ENCODE data around the gene VPS13C. TPM values are rescaled to one million over a fixed set of nuclear protein-coding genes. Genes with fewer than 3 reads are reported as not detected.

The VPS13C gene
- total RNA-seq = 10 to 100 TPM; 68.9 to 88.8 TPM

GRCh38 chr15:62060113-62060895 is at the start of gene VPS13C:
Gene VPS13C (minus strand): TSS chr15:62060447. CDS start chr15:62060374, 73 bp downstream.
- CTCF ChIA-PET = interaction anchor here (0.9 to 4.6 kb wide), 20 partner anchors 10 to 226 kb away, joined by 3 to 34 read pairs (median 4); partner anchors contain the start of gene C2CD4B
- peaks cover 10% of the 10 kb centered on the region for H3K36me3 Mint-ChIP-seq
- peak within 1 kb of the TSS; percentile 97 for H3K4me3 Mint-ChIP-seq
- H3K27me3 Mint-ChIP-seq = peaks cover 8% of the 10 kb centered on the region
- H3K27ac Mint-ChIP-seq = peak within 1 kb of the TSS; percentile 94
- peak; percentile 96 for ATAC-seq
- no peaks in the 10 kb centered on the region for H3K9me3 Mint-ChIP-seq (ENCODE audit: low read depth)
- peaks cover 32% of the 10 kb centered on the region for H3K4me1 Mint-ChIP-seq
- peak; percentile 95 for DNase-seq

- no peaks in the 10 kb centered on the region for H3K9me3 Mint-ChIP-seq (ENCODE audit: low read depth)
- peaks cover 20% of the 10 kb centered on the region for H3K27me3 Mint-ChIP-seq
- no peak for DNase-seq
- no peaks in the 10 kb centered on the region for H3K4me1 Mint-ChIP-seq
- H3K4me3 Mint-ChIP-seq = no peak overlapping the region
- H3K27ac Mint-ChIP-seq = no peak overlapping the region
- CTCF ChIA-PET = no interaction called here
- no peaks in the 10 kb centered on the region for H3K36me3 Mint-ChIP-seq
- no peak for ATAC-seq
Observed at GRCh38 chr15:62109437-62109836, 49.2 kb upstream of the VPS13C start.

- H3K4me1 Mint-ChIP-seq = no peaks in the 10 kb centered on the region
- H3K27me3 Mint-ChIP-seq = peaks cover 20% of the 10 kb centered on the region
- CTCF ChIA-PET = no interaction called here
- H3K9me3 Mint-ChIP-seq (ENCODE audit: low read depth) = no peaks in the 10 kb centered on the region
- no peak overlapping the region for H3K4me3 Mint-ChIP-seq
- no peak for ATAC-seq
- H3K27ac Mint-ChIP-seq = no peak overlapping the region
- DNase-seq = no peak
- H3K36me3 Mint-ChIP-seq = no peaks in the 10 kb centered on the region
Observed at GRCh38 chr15:62108411-62108810, 48.2 kb upstream of the VPS13C start.

- Mint-ChIP-seq H3K4me3 (no peak overlapping the region), H3K27me3 (peaks cover 20% of the 10 kb centered on the region), H3K27ac (no peak overlapping the region), H3K4me1 (no peaks in the 10 kb centered on the region), H3K9me3 (ENCODE audit: low read depth) (no peaks in the 10 kb centered on the region), H3K36me3 (no peaks in the 10 kb centered on the region)
- DNase-seq (no peak), ATAC-seq (no peak)
- CTCF ChIA-PET = no interaction called here
Observed at GRCh38 chr15:62107571-62108121, 47.4 kb upstream of the VPS13C start.

GRCh38 chr15:62106096-62106495 is 45.8 kb upstream of the VPS13C start:
- Mint-ChIP-seq H3K4me1 (no peaks in the 10 kb centered on the region), H3K36me3 (no peaks in the 10 kb centered on the region), H3K27ac (no peak overlapping the region), H3K9me3 (ENCODE audit: low read depth) (no peaks in the 10 kb centered on the region), H3K4me3 (no peak overlapping the region), H3K27me3 (peaks cover 16% of the 10 kb centered on the region)
- ATAC-seq = no peak
- CTCF ChIA-PET = no interaction called here
- no peak for DNase-seq

- Mint-ChIP-seq H3K27me3 (peaks cover 16% of the 10 kb centered on the region), H3K4me1 (no peaks in the 10 kb centered on the region), H3K4me3 (no peak overlapping the region), H3K9me3 (ENCODE audit: low read depth) (no peaks in the 10 kb centered on the region), H3K27ac (no peak overlapping the region), H3K36me3 (no peaks in the 10 kb centered on the region)
- DNase-seq = no peak
- CTCF ChIA-PET = no interaction called here
- no peak for ATAC-seq
Observed at GRCh38 chr15:62105266-62105665, 45.0 kb upstream of the VPS13C start.

- no peaks in the 10 kb centered on the region for H3K9me3 Mint-ChIP-seq (ENCODE audit: low read depth)
- H3K27ac Mint-ChIP-seq = no peak overlapping the region
- H3K36me3 Mint-ChIP-seq = no peaks in the 10 kb centered on the region
- no peak overlapping the region for H3K4me3 Mint-ChIP-seq
- H3K27me3 Mint-ChIP-seq = peaks cover 16% of the 10 kb centered on the region
- DNase-seq (no peak), ATAC-seq (no peak)
- H3K4me1 Mint-ChIP-seq = no peaks in the 10 kb centered on the region
- CTCF ChIA-PET = no interaction called here
Observed at GRCh38 chr15:62104846-62105245, 44.6 kb upstream of the VPS13C start.

- ATAC-seq = no peak
- Mint-ChIP-seq H3K27ac (no peak overlapping the region), H3K4me1 (no peaks in the 10 kb centered on the region), H3K27me3 (peaks cover 16% of the 10 kb centered on the region), H3K36me3 (no peaks in the 10 kb centered on the region), H3K9me3 (ENCODE audit: low read depth) (no peaks in the 10 kb centered on the region), H3K4me3 (no peak overlapping the region)
- DNase-seq = no peak
- CTCF ChIA-PET = no interaction called here
Observed at GRCh38 chr15:62104401-62104800, 44.2 kb upstream of the VPS13C start.

GRCh38 chr15:62103431-62103830 is 43.2 kb upstream of the VPS13C start:
- Mint-ChIP-seq H3K27me3 (peaks cover 14% of the 10 kb centered on the region), H3K36me3 (no peaks in the 10 kb centered on the region), H3K4me3 (no peak overlapping the region), H3K4me1 (no peaks in the 10 kb centered on the region), H3K27ac (no peak overlapping the region), H3K9me3 (ENCODE audit: low read depth) (no peaks in the 10 kb centered on the region)
- ATAC-seq (no peak), DNase-seq (no peak)
- CTCF ChIA-PET = no interaction called here

- Mint-ChIP-seq H3K36me3 (no peaks in the 10 kb centered on the region), H3K9me3 (ENCODE audit: low read depth) (no peaks in the 10 kb centered on the region), H3K27ac (no peak overlapping the region), H3K27me3 (peaks cover 5% of the 10 kb centered on the region), H3K4me1 (no peaks in the 10 kb centered on the region), H3K4me3 (no peak overlapping the region)
- CTCF ChIA-PET = interaction anchor here (1.0 kb wide), 1 partner anchor 11 kb away, joined by 3 read pairs; no protein-coding TSS in a partner anchor
- ATAC-seq (no peak), DNase-seq (no peak)
Observed at GRCh38 chr15:62099094-62099601, 38.9 kb upstream of the VPS13C start.

GRCh38 chr15:62094388-62094787 is 34.1 kb upstream of the VPS13C start:
- H3K4me1 Mint-ChIP-seq = no peaks in the 10 kb centered on the region
- H3K36me3 Mint-ChIP-seq = no peaks in the 10 kb centered on the region
- no peak overlapping the region for H3K4me3 Mint-ChIP-seq
- CTCF ChIA-PET = no interaction called here
- no peaks in the 10 kb centered on the region for H3K9me3 Mint-ChIP-seq (ENCODE audit: low read depth)
- H3K27ac Mint-ChIP-seq = no peak overlapping the region
- peaks cover 5% of the 10 kb centered on the region for H3K27me3 Mint-ChIP-seq
- no peak for ATAC-seq
- no peak for DNase-seq

GRCh38 chr15:62093809-62094208 is 33.6 kb upstream of the VPS13C start:
- no peaks in the 10 kb centered on the region for H3K36me3 Mint-ChIP-seq
- DNase-seq (no peak), ATAC-seq (no peak)
- no peaks in the 10 kb centered on the region for H3K4me1 Mint-ChIP-seq
- H3K27me3 Mint-ChIP-seq = peaks cover 5% of the 10 kb centered on the region
- no peak overlapping the region for H3K4me3 Mint-ChIP-seq
- H3K9me3 Mint-ChIP-seq (ENCODE audit: low read depth) = no peaks in the 10 kb centered on the region
- CTCF ChIA-PET = no interaction called here
- H3K27ac Mint-ChIP-seq = no peak overlapping the region

- no peaks in the 10 kb centered on the region for H3K4me1 Mint-ChIP-seq
- no peaks in the 10 kb centered on the region for H3K27me3 Mint-ChIP-seq
- no peak overlapping the region for H3K4me3 Mint-ChIP-seq
- CTCF ChIA-PET = no interaction called here
- no peak for DNase-seq
- H3K27ac Mint-ChIP-seq = no peak overlapping the region
- H3K36me3 Mint-ChIP-seq = no peaks in the 10 kb centered on the region
- no peak for ATAC-seq
- no peaks in the 10 kb centered on the region for H3K9me3 Mint-ChIP-seq (ENCODE audit: low read depth)
Observed at GRCh38 chr15:62090988-62091387, 30.7 kb upstream of the VPS13C start.

- Mint-ChIP-seq H3K36me3 (no peaks in the 10 kb centered on the region), H3K4me3 (no peak overlapping the region), H3K4me1 (no peaks in the 10 kb centered on the region), H3K27me3 (no peaks in the 10 kb centered on the region), H3K27ac (no peak overlapping the region), H3K9me3 (ENCODE audit: low read depth) (no peaks in the 10 kb centered on the region)
- CTCF ChIA-PET = no interaction called here
- no peak for ATAC-seq
- no peak for DNase-seq
Observed at GRCh38 chr15:62089616-62090015, 29.4 kb upstream of the VPS13C start.
